Fibroblast of mammary gland (primary cell): ENCODE data around the gene PGAP3.
A peak's percentile ranks its signal among the peaks of the same experiment; 100 is the strongest.

Experiments used
- DNase-seq: peaks from one replicate; pipeline ENCODE4 v3.0.0-alpha.2; 2010; ENCODE audit warnings: low read depth
- H3K4me3 ChIP-seq: 2 replicates; pipeline ENCODE4 v1.5.1; 2011; ENCODE audit warnings: low read depth, mild to moderate bottlenecking, low read length, moderate library complexity; ENCODE audit not compliant: control insufficient read depth
- TF ChIP-seq, protein P1 (sequence below): conservative IDR thresholded peaks from 2 replicates; pipeline ENCODE4 v1.5.1; 2011; ENCODE audit warnings: low read depth, low read length, inconsistent platforms; ENCODE audit not compliant: control insufficient read depth, insufficient read depth

PGAP3 gene

DNA sequence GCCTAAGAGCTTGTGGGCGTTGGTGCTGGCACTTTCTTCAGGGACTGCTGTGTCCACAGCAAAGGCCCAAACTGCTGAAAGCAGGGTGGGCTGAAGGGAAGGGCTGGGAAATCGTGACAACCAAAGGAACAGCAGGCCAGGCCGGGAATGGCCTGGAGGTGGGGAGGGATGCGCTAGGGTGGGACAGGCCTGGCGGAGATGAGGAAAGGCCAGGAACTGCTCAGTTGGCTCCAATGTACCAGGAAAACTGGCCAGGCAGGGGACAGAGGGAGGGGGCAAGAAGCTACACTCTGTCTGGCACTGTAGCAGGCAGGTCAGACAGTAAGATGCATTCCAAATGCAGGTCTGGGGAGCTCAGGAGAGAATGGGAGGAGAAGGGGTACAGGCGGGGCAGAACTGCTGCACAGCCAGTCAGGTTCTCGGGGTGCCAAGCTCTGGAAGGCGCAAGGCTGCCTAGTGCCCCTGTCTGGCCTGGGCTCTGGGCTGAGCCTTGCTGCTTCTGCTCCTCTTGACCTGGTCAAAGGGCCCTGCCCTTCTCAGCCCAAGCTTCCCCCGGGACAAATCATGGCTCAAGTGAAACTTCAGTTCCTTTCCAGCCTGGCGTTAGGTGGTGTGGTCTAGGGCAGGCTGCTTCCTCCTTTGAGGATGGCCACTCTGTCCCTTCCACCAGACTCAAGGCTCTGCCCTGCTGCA is 12.3 kb downstream of the PGAP3 start:
- DNase-seq, result no peak
- no peak overlapping the region for H3K4me3 ChIP-seq
- TF ChIP-seq, protein P1, sequence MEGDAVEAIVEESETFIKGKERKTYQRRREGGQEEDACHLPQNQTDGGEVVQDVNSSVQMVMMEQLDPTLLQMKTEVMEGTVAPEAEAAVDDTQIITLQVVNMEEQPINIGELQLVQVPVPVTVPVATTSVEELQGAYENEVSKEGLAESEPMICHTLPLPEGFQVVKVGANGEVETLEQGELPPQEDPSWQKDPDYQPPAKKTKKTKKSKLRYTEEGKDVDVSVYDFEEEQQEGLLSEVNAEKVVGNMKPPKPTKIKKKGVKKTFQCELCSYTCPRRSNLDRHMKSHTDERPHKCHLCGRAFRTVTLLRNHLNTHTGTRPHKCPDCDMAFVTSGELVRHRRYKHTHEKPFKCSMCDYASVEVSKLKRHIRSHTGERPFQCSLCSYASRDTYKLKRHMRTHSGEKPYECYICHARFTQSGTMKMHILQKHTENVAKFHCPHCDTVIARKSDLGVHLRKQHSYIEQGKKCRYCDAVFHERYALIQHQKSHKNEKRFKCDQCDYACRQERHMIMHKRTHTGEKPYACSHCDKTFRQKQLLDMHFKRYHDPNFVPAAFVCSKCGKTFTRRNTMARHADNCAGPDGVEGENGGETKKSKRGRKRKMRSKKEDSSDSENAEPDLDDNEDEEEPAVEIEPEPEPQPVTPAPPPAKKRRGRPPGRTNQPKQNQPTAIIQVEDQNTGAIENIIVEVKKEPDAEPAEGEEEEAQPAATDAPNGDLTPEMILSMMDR, result no peak

DNA sequence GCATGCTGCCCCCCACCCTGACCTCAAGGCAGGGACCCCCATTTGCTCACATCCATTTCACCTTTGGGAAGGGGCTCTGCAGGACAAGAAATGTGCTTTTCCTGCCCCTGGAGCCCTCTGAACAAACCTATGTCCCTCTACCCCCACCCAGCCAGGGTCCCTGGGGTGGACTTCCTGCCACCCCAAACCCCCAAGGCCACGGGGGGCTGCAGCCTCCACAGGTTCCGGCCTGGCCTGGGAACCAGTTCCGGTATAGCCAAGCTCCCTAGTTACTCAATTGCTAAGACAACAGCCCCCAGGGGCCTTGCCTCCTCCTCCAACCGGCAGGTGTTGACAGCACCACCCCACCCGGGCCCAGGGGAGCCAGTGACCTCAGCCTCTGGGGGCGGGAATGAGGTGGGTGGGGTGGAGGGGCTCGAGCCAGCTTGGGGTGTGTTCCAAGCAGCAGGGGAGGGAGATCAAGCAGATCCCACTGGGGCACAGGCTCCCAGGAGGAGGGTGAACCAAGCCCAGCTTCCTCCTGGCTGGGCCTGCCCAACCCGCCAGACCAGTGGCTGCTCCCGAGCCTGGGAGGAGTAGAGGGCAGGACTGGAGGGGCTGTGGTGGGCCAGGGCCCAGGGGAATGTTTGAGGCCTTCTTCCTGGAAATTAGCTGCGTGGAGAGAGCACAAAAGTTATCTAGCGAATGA is 13.0 kb downstream of the PGAP3 start:
- TF ChIP-seq, protein P1, result no peak
- no peak overlapping the region for H3K4me3 ChIP-seq
- peak; percentile 34 for DNase-seq

DNA sequence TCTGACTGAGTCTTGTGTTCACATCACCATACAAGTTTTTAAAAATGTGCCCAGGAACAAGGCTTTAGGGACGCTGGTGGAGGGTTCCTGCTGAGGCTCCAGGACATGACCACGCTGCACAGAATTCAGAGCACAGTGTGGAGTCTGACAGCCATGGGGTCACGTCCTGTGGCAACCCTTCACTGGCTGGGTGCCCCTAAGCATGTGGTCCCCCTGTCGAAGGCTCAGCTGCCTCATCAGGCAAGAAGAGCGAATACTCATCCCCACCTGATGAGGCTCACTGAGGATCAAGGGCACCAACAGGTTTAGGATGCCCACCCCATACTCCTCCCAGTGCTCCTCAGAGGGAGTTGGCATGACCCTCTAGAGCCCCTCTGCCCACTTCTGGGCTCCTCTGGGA is 13.7 kb downstream of the PGAP3 start:
- H3K4me3 ChIP-seq, result no peak overlapping the region
- no peak for DNase-seq
- TF ChIP-seq, protein P1, result no peak

DNA sequence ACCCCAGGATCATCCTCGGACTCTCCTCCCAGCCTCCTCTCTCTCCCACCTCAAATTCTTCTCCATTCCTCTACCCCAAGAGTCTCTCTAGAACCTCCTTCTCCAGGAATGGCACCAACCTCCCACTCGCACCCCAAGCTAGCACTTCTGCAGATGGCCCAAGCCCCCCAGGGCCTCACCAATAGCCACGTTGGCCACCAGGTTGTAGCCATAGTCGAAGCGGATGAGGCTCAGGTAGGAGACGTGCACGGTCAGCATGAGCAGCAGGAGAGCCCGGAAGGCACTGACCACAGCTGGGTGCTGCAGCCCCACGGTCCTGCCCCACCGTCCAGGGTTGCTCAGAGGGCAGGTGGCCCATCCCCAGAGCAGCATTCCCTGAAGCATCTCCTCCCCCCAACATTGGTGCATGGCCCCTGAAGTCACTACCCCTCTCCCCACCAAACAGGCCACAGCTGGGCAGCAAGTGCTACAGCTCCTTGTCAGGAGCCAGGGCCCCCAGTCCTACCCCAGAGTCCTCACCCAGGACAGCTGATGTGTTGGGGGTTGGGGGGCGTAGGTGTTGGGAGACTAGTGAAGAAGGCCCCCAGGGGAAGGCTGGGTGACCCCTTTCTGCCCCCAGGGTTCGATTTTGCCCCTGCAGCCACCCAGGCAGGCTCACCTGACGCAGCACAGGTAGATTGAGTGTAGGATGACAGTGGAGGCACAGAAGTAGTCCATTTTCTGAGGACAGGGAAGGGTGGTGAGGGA is 14.3 kb downstream of the PGAP3 start:
- DNase-seq, result no peak
- H3K4me3 ChIP-seq, result no peak overlapping the region
- TF ChIP-seq, protein P1, result no peak

DNA sequence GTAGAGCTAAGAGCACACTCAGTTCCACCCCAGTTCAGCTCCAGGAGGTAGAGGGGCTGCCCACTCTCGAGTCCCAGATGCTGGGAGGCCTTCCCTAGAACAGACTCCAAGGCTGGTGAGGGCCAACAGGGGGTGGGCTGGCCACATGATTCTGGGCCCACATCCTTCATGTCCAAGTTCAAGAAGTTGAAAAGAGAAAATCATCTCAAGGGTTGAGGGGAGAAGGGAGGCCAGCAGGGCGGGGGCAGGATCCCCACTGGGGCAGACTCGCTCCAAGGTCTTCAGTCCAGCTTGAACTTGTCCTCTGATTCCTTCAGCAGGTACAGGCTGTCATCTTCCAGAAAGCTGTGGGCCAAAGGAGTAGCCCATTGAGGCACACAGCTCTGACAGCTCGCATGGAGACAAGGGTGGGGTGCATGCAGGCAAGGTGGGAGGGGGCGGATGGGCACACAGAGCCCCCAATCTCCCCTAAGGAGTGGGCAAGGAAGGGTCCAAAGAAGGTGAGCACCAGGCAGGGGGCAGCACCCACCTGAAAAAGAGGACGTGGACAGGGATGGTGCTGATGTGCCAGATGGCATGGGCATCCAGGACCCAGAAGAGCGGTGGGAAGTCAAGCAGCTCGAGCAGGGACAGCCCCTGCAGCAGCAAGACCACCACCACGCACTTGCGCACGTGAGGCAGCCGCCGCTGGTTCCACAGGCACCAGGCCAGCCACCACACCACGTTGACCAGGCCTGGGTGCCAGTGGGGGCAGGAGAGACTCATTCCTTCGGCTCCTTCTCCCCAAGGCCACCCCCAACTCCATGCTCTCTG is 15.1 kb downstream of the PGAP3 start:
- H3K4me3 ChIP-seq, result no peak overlapping the region
- DNase-seq, result no peak
- TF ChIP-seq, protein P1, result no peak
